HEK293 (cell line): Measurements from ENCODE around the gene PIP4K2C.

Experiments
- EGR2 ChIP-seq: fragments of 450-650 bp; formaldehyde crosslinking; IDR thresholded peaks from 2 replicates; pipeline ENCODE4 v1.5.1; 2016; ENCODE audit warnings: low read depth, missing biosample characterization, missing genetic modification characterization
- IKZF3 ChIP-seq: fragments of 450-650 bp; IDR thresholded peaks from 2 replicates; pipeline ENCODE4 v1.5.0; 2018; ENCODE audit warnings: missing biosample characterization, mild to moderate bottlenecking, missing genetic modification characterization, moderate library complexity
- KLF8 ChIP-seq: fragments of 450-650 bp; formaldehyde crosslinking; IDR thresholded peaks from 2 replicates; pipeline ENCODE4 v1.5.1; 2016; ENCODE audit warnings: missing biosample characterization, missing genetic modification characterization
- SP3 ChIP-seq: fragments of 450-650 bp; formaldehyde crosslinking; IDR thresholded peaks from 2 replicates; pipeline ENCODE4 v1.5.1; 2016; ENCODE audit warnings: missing biosample characterization, missing genetic modification characterization
- SP7 ChIP-seq: fragments of 450-650 bp; formaldehyde crosslinking; IDR thresholded peaks from 2 replicates; pipeline ENCODE4 v1.5.1; 2016; ENCODE audit warnings: missing biosample characterization, missing genetic modification characterization
- WT1 ChIP-seq: fragments of 450-650 bp; formaldehyde crosslinking; IDR thresholded peaks from 2 replicates; pipeline ENCODE4 v1.5.1; 2016; ENCODE audit warnings: missing biosample characterization, missing genetic modification characterization
- YY2 ChIP-seq: fragments of 450-650 bp; formaldehyde crosslinking; IDR thresholded peaks from 2 replicates; pipeline ENCODE4 v1.5.1; 2016; ENCODE audit warnings: missing biosample characterization, missing genetic modification characterization
- ZBTB20 ChIP-seq: fragments of 450-650 bp; formaldehyde crosslinking; IDR thresholded peaks from 2 replicates; pipeline ENCODE4 v1.5.1; 2016; ENCODE audit warnings: missing biosample characterization, missing genetic modification characterization
- ZFHX2 ChIP-seq: fragments of 450-650 bp; formaldehyde crosslinking; conservative IDR thresholded peaks from 2 replicates; pipeline ENCODE4 v1.5.1; 2016; ENCODE audit warnings: missing biosample characterization, missing genetic modification characterization
- ZIC2 ChIP-seq: fragments of 450-650 bp; formaldehyde crosslinking; IDR thresholded peaks from 2 replicates; pipeline ENCODE4 v1.5.1; 2016; ENCODE audit warnings: missing biosample characterization, missing genetic modification characterization
- ZNF114 ChIP-seq: fragments of 450-650 bp; formaldehyde crosslinking; IDR thresholded peaks from 2 replicates; pipeline ENCODE4 v1.5.0; 2017; ENCODE audit warnings: missing biosample characterization, missing genetic modification characterization
- ZNF138 ChIP-seq: fragments of 450-650 bp; formaldehyde crosslinking; IDR thresholded peaks from 2 replicates; pipeline ENCODE4 v1.5.1; 2016; ENCODE audit warnings: missing biosample characterization, missing genetic modification characterization, borderline replicate concordance
- ZNF184 ChIP-seq: fragments of 450-650 bp; IDR thresholded peaks from 2 replicates; pipeline ENCODE4 v1.5.1; 2018; ENCODE audit warnings: missing biosample characterization, mild to moderate bottlenecking, missing genetic modification characterization
- ZNF2 ChIP-seq: fragments of 450-650 bp; formaldehyde crosslinking; IDR thresholded peaks from 2 replicates; pipeline ENCODE4 v1.5.1; 2016; ENCODE audit warnings: missing biosample characterization, missing genetic modification characterization
- ZNF202 ChIP-seq: fragments of 450-650 bp; formaldehyde crosslinking; IDR thresholded peaks from 2 replicates; pipeline ENCODE4 v1.5.1; 2016; ENCODE audit warnings: missing biosample characterization, missing genetic modification characterization, borderline replicate concordance
- ZNF324 ChIP-seq: fragments of 450-650 bp; formaldehyde crosslinking; IDR thresholded peaks from 2 replicates; pipeline ENCODE4 v1.5.1; 2016; ENCODE audit warnings: missing biosample characterization, missing genetic modification characterization
- ZNF335 ChIP-seq: fragments of 450-650 bp; formaldehyde crosslinking; conservative IDR thresholded peaks from 2 replicates; pipeline ENCODE4 v1.5.1; 2016; ENCODE audit warnings: missing biosample characterization, missing genetic modification characterization
- ZNF341 ChIP-seq: fragments of 450-650 bp; formaldehyde crosslinking; IDR thresholded peaks from 2 replicates; pipeline ENCODE4; 2016; ENCODE audit warnings: low read depth, missing biosample characterization, missing genetic modification characterization
- ZNF354C ChIP-seq: fragments of 450-650 bp; formaldehyde crosslinking; IDR thresholded peaks from 2 replicates; pipeline ENCODE4 v1.5.1; 2016; ENCODE audit warnings: missing biosample characterization, missing genetic modification characterization, low read depth, borderline replicate concordance
- ZNF423 ChIP-seq: fragments of 450-650 bp; formaldehyde crosslinking; IDR thresholded peaks from 2 replicates; pipeline ENCODE4 v1.5.1; 2016; ENCODE audit warnings: missing biosample characterization, missing genetic modification characterization
- ZNF514 ChIP-seq: fragments of 450-650 bp; formaldehyde crosslinking; IDR thresholded peaks from 2 replicates; pipeline ENCODE4 v1.5.1; 2016; ENCODE audit warnings: missing biosample characterization, missing genetic modification characterization
- ZNF544 ChIP-seq: fragments of 450-650 bp; formaldehyde crosslinking; IDR thresholded peaks from 2 replicates; pipeline ENCODE4 v1.5.0; 2017; ENCODE audit warnings: missing biosample characterization, missing genetic modification characterization
- ZNF555 ChIP-seq: fragments of 450-650 bp; formaldehyde crosslinking; conservative IDR thresholded peaks from 2 replicates; pipeline ENCODE4 v1.5.1; 2017; ENCODE audit warnings: missing biosample characterization, mild to moderate bottlenecking, missing genetic modification characterization, inconsistent platforms
- ZNF596 ChIP-seq: fragments of 450-650 bp; IDR thresholded peaks from 2 replicates; pipeline ENCODE4 v1.5.0; 2018; ENCODE audit warnings: missing biosample characterization, mild to moderate bottlenecking, missing genetic modification characterization, moderate library complexity
- ZNF658 ChIP-seq: fragments of 450-650 bp; formaldehyde crosslinking; IDR thresholded peaks from 2 replicates; pipeline ENCODE4; 2016; ENCODE audit warnings: missing biosample characterization, missing genetic modification characterization
- ZNF677 ChIP-seq: fragments of 450-650 bp; IDR thresholded peaks from 2 replicates; pipeline ENCODE4 v1.5.0; 2018; ENCODE audit warnings: missing biosample characterization, mild to moderate bottlenecking, missing genetic modification characterization, moderate library complexity
- ZNF76 ChIP-seq: fragments of 450-650 bp; formaldehyde crosslinking; IDR thresholded peaks from 2 replicates; pipeline ENCODE4; 2016; ENCODE audit warnings: low read depth, missing biosample characterization, missing genetic modification characterization, borderline replicate concordance
- ZNF776 ChIP-seq: fragments of 450-650 bp; formaldehyde crosslinking; IDR thresholded peaks from 2 replicates; pipeline ENCODE4 v1.5.0; 2017; ENCODE audit warnings: missing biosample characterization, missing genetic modification characterization, borderline replicate concordance
- TF ChIP-seq, protein P1 (sequence below): fragments of 450-650 bp; formaldehyde crosslinking; IDR thresholded peaks from 2 replicates; pipeline ENCODE4 v1.5.1; 2017; ENCODE audit warnings: missing biosample characterization, missing genetic modification characterization
- TF ChIP-seq, protein P2 (sequence below): fragments of 450-650 bp; formaldehyde crosslinking; IDR thresholded peaks from 2 replicates; pipeline ENCODE4 v1.5.1; 2016; ENCODE audit warnings: missing biosample characterization, missing genetic modification characterization
- TF ChIP-seq, protein P3 (sequence below): fragments of 450-650 bp; formaldehyde crosslinking; IDR thresholded peaks from 2 replicates; pipeline ENCODE4 v1.5.1; 2016; ENCODE audit warnings: missing biosample characterization, missing genetic modification characterization
- TF ChIP-seq, protein P4 (sequence below): fragments of 450-650 bp; formaldehyde crosslinking; IDR thresholded peaks from 2 replicates; pipeline ENCODE4 v1.5.1; 2016; ENCODE audit warnings: missing biosample characterization, missing genetic modification characterization
- TF ChIP-seq, protein P5 (sequence below): fragments of 450-650 bp; formaldehyde crosslinking; IDR thresholded peaks from 2 replicates; pipeline ENCODE4 v1.5.1; 2016; ENCODE audit warnings: missing biosample characterization, missing genetic modification characterization

The PIP4K2C gene

DNA sequence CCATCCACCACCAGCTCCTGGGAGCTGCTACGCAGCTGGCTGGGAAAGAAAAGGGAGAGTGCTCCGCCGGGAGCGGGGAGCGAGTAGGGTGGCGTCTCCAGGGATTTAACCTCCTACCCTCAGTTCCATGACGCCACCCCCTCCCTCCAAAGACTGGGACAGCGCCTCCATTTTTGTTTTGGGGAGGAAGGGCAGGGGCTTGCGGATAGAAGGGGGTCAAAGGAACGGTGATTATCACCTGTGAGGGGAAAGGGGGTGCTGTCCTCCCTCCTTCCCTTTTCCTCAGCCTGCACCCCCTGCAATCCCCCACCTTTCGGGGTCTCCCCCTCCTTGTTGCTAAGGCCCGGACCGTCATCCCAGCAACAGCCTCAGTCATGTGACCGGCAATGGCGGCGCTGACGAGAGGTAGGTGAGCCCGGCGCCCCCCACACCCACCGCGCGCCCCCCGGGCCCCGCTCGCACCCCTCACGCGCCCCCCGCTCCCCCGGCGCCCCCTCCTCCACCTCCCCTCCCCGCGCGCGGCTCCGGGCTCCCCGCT, 13.5 kb downstream of the PIP4K2C start, which contains the start of gene DTX3 (continued):
- TF ChIP-seq EGR2 (tag by site-specific recombination) (0 out of 2 replicates have a peak, but pooled peaks have one; percentile 46), ZFHX2 (tag by site-specific recombination) (peak; percentile 38), ZNF76 (tag by site-specific recombination) (0 out of 2 replicates have a peak, but pooled peaks have one; percentile 52), ZNF677 (tag by site-specific recombination) (no peak), ZNF202 (no peak), ZNF658 (no peak), IKZF3 (tag by site-specific recombination) (peak; percentile 61), ZNF138 (no peak), ZNF341 (tag by site-specific recombination) (peak; percentile 95), SP7 (tag by site-specific recombination) (peak; percentile 25; the same call in 1 of the 2 replicates), ZNF114 (tag by site-specific recombination) (no peak), ZNF184 (tag by site-specific recombination) (no peak), WT1 (tag by site-specific recombination) (no peak), ZNF776 (tag by site-specific recombination) (no peak), ZNF324 (tag by site-specific recombination) (no peak), ZNF423 (tag by site-specific recombination) (peak; percentile 80), KLF8 (tag by site-specific recombination) (0 out of 2 replicates have a peak, but pooled peaks have one; percentile 13), ZNF596 (tag by site-specific recombination) (no peak), ZNF354C (no peak), ZNF544 (tag by site-specific recombination) (no peak), ZNF555 (tag by site-specific recombination) (no peak), ZNF335 (tag by site-specific recombination) (peak; percentile 3; the same call in 1 of the 2 replicates), SP3 (tag by site-specific recombination) (peak; percentile 2; the same call in 1 of the 2 replicates), ZNF514 (tag by site-specific recombination) (no peak), ZNF2 (tag by site-specific recombination) (no peak), YY2 (tag by site-specific recombination) (peak; percentile 74; the same call in 1 of the 2 replicates), ZBTB20 (tag by site-specific recombination) (no peak), ZIC2 (no peak)
- TF ChIP-seq, protein P1, sequence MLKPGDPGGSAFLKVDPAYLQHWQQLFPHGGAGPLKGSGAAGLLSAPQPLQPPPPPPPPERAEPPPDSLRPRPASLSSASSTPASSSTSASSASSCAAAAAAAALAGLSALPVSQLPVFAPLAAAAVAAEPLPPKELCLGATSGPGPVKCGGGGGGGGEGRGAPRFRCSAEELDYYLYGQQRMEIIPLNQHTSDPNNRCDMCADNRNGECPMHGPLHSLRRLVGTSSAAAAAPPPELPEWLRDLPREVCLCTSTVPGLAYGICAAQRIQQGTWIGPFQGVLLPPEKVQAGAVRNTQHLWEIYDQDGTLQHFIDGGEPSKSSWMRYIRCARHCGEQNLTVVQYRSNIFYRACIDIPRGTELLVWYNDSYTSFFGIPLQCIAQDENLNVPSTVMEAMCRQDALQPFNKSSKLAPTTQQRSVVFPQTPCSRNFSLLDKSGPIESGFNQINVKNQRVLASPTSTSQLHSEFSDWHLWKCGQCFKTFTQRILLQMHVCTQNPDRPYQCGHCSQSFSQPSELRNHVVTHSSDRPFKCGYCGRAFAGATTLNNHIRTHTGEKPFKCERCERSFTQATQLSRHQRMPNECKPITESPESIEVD (tag by site-specific recombination): no peak
- TF ChIP-seq, protein P2, sequence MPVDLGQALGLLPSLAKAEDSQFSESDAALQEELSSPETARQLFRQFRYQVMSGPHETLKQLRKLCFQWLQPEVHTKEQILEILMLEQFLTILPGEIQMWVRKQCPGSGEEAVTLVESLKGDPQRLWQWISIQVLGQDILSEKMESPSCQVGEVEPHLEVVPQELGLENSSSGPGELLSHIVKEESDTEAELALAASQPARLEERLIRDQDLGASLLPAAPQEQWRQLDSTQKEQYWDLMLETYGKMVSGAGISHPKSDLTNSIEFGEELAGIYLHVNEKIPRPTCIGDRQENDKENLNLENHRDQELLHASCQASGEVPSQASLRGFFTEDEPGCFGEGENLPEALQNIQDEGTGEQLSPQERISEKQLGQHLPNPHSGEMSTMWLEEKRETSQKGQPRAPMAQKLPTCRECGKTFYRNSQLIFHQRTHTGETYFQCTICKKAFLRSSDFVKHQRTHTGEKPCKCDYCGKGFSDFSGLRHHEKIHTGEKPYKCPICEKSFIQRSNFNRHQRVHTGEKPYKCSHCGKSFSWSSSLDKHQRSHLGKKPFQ (tag by site-specific recombination): no peak
- TF ChIP-seq, protein P3, sequence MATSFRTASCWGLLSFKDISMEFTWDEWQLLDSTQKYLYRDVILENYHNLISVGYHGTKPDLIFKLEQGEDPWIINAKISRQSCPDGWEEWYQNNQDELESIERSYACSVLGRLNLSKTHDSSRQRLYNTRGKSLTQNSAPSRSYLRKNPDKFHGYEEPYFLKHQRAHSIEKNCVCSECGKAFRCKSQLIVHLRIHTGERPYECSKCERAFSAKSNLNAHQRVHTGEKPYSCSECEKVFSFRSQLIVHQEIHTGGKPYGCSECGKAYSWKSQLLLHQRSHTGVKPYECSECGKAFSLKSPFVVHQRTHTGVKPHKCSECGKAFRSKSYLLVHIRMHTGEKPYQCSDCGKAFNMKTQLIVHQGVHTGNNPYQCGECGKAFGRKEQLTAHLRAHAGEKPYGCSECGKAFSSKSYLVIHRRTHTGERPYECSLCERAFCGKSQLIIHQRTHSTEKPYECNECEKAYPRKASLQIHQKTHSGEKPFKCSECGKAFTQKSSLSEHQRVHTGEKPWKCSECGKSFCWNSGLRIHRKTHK (tag by site-specific recombination): no peak
- TF ChIP-seq, protein P4, sequence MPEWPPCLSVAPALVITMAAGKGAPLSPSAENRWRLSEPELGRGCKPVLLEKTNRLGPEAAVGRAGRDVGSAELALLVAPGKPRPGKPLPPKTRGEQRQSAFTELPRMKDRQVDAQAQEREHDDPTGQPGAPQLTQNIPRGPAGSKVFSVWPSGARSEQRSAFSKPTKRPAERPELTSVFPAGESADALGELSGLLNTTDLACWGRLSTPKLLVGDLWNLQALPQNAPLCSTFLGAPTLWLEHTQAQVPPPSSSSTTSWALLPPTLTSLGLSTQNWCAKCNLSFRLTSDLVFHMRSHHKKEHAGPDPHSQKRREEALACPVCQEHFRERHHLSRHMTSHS (tag by site-specific recombination): no peak
- TF ChIP-seq, protein P5, sequence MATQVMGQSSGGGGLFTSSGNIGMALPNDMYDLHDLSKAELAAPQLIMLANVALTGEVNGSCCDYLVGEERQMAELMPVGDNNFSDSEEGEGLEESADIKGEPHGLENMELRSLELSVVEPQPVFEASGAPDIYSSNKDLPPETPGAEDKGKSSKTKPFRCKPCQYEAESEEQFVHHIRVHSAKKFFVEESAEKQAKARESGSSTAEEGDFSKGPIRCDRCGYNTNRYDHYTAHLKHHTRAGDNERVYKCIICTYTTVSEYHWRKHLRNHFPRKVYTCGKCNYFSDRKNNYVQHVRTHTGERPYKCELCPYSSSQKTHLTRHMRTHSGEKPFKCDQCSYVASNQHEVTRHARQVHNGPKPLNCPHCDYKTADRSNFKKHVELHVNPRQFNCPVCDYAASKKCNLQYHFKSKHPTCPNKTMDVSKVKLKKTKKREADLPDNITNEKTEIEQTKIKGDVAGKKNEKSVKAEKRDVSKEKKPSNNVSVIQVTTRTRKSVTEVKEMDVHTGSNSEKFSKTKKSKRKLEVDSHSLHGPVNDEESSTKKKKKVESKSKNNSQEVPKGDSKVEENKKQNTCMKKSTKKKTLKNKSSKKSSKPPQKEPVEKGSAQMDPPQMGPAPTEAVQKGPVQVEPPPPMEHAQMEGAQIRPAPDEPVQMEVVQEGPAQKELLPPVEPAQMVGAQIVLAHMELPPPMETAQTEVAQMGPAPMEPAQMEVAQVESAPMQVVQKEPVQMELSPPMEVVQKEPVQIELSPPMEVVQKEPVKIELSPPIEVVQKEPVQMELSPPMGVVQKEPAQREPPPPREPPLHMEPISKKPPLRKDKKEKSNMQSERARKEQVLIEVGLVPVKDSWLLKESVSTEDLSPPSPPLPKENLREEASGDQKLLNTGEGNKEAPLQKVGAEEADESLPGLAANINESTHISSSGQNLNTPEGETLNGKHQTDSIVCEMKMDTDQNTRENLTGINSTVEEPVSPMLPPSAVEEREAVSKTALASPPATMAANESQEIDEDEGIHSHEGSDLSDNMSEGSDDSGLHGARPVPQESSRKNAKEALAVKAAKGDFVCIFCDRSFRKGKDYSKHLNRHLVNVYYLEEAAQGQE (tag by site-specific recombination): 0 out of 2 replicates have a peak, but pooled peaks have one; percentile 36
